ENCODE data around the gene MAN1C1. TPM values are rescaled to one million over a fixed set of nuclear protein-coding genes. Genes with fewer than 3 reads are reported as not detected.
"Not testable (repeated sequence)": the region's sequence is repeated elsewhere in the genome, so short reads cannot be mapped to it uniquely, and the experiment has no call there.

The MAN1C1 gene
- total and polyA plus RNA-seq, 9 of the 15 experiments (the other 6 are each of a cell fraction or from before 2014, with no cell fraction given): 0.04 to 0.44 (median 0.10) TPM; not detected in 3

GRCh38 chr1:25698252-25698651, 81.7 kb downstream of the MAN1C1 start (continued):
- TF ChIP-seq CTCF (IDR thresholded peaks at IDR 0.05 in 2 of 3, conservative IDR thresholded peaks at IDR 0.05 in 1 of 3; ENCODE audit: insufficient read depth in 2 of 3, low read depth in 1 of 3, low read length in 3 of 3) (no peak), ZNF232 (CRISPR knock-in tag; IDR thresholded peaks at IDR 0.05) (no peak), JUND (IDR thresholded peaks at IDR 0.05; ENCODE audit: borderline replicate concordance, low read depth, low read length) (peak; percentile 32; the same call in 1 of the 2 replicates), JUND (tag; IDR thresholded peaks at IDR 0.05; ENCODE audit: borderline replicate concordance, low read depth, low read length) (no peak), ATF3 (IDR thresholded peaks at IDR 0.05) (peak; percentile 25; the same call in 1 of the 2 replicates), ATF3 (CRISPR knock-in tag; conservative IDR thresholded peaks at IDR 0.05) (no peak)

GRCh38 chr1:25699059-25699458, 82.5 kb downstream of the MAN1C1 start:
- H2AFZ ChIP-seq (ENCODE audit: low read depth, low read length); DNase-seq (ENCODE audit: extremely low read depth in 1 of 4, low spot score in 3 of 4); CTCF ChIA-PET (ENCODE audit: low intra/inter-chr PET ratio); H4K20me1 ChIP-seq (replicated peaks; ENCODE audit: control insufficient read depth, insufficient read depth, low read length); H3K4me3 ChIP-seq; POLR2A ChIA-PET; H3K9me1 ChIP-seq (ENCODE audit: control insufficient read depth, insufficient read depth, low read length); ATAC-seq; H3K4me2 ChIP-seq (ENCODE audit: insufficient read depth, low read length); H3K27ac ChIP-seq (ENCODE audit: extremely low read depth, low read depth, low read length); H3K79me2 ChIP-seq (ENCODE audit: control insufficient read depth, insufficient read depth, low read length); H3K9ac ChIP-seq (ENCODE audit: insufficient read depth in 1 of 2, low read depth in 2 of 2, low read length in 2 of 2); H3K36me3 ChIP-seq (ENCODE audit: control insufficient read depth, insufficient read depth, low read length); FAIRE-seq; H3K9me3 ChIP-seq (replicated peaks; ENCODE audit: control insufficient read depth, insufficient read depth, low read depth, low read length); in situ Hi-C loops (cut with MboI); BruUV-seq (replicated peaks); H3K4me1 ChIP-seq (replicated peaks in 1 of 2; ENCODE audit: control insufficient read depth in 2 of 2, insufficient read depth in 2 of 2, low read length in 2 of 2); TF ChIP-seq CEBPG (CRISPR knock-in tag; IDR thresholded peaks at IDR 0.05): not testable (repeated sequence)
- 11% methylated on average over 8 of the region's 8 CpGs for WGBS (ENCODE audit: insufficient coverage, low coverage, missing lambda C conversion rate)
- TF ChIP-seq CEBPG (tag; conservative IDR thresholded peaks at IDR 0.05 in 1 of 2, IDR thresholded peaks at IDR 0.05 in 1 of 2): peak in 1 of 2 experiments; percentile 18; a peak in 1 of 4 replicates
- peak in 1 of 2 experiments; percentile 42; a peak in 1 of 4 replicates for TF ChIP-seq KDM1A (IDR thresholded peaks at IDR 0.05)
- TF ChIP-seq CEBPB (tag; IDR thresholded peaks at IDR 0.05): peak; percentile 55; the same call in 1 of the 2 replicates
- peaks cover 47 to 90% of the 10 kb centered on the region in 2 experiments for H3K27me3 ChIP-seq (ENCODE audit: control insufficient read depth in 2 of 2, insufficient read depth in 2 of 2, low read length in 2 of 2)
- intact Hi-C loops (cut with micrococcal nuclease): loop anchor here (5.0 to 10.0 kb wide), 2 partner anchors 98 to 154 kb away; partner anchors contain the start of gene LDLRAP1
